IMR-90 (cell line): ENCODE data around the gene RET.

Experiments used
- MAFK ChIP-seq: IDR thresholded peaks from 2 replicates; pipeline ENCODE4 v1.6.1; 2012; ENCODE audit warnings: low read depth, low read length, improper control_type of control experiment
- NFE2L2 ChIP-seq: fragments of 150-350 bp; IDR thresholded peaks from 2 replicates; pipeline ENCODE4 v1.6.1; 2016; ENCODE audit warnings: low read depth, mild to moderate bottlenecking, low read length
- POLR2A ChIP-seq: IDR thresholded peaks from 2 replicates; pipeline ENCODE4 v1.6.1; 2012; ENCODE audit warnings: mild to moderate bottlenecking, low read depth, low read length
- RCOR1 ChIP-seq: IDR thresholded peaks from 2 replicates; pipeline ENCODE4 v1.6.1; 2012; ENCODE audit warnings: mild to moderate bottlenecking, low read length, improper control_type of control experiment; ENCODE audit not compliant: insufficient replicate concordance
- TF ChIP-seq, protein P1 (sequence below): fragments of 150-350 bp; IDR thresholded peaks from 2 replicates; pipeline ENCODE4 v1.6.1; 2017; ENCODE audit warnings: mild to moderate bottlenecking, antibody characterized with exemption, low read length, low read depth
- TF ChIP-seq, protein P2 (sequence below): conservative IDR thresholded peaks from 2 replicates; pipeline ENCODE4 v1.5.1; 2012; ENCODE audit warnings: mild to moderate bottlenecking, low read depth, low read length, improper control_type of control experiment

DNA sequence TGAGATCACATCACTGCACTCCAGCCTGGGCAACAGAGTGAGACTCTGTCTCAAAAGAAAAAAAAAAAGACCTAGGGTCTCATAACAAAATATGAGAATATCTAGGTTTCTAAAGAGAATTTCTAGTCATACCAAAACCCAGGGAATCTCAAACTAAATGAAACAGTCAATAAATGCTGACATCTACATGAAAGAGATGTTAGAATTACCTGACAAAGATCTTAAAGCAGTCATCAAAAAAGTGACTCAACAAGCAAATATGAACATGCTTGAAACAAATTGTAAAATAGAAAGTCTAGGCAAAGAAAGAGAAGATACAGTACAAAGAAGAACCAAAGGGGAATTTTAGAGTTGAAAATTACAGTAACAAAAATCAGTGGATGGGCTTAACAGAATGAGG, 26.9 kb upstream of the RET start:
- TF ChIP-seq MAFK (no peak), RCOR1 (no peak), POLR2A (no peak), NFE2L2 (no peak)
- TF ChIP-seq, protein P1, sequence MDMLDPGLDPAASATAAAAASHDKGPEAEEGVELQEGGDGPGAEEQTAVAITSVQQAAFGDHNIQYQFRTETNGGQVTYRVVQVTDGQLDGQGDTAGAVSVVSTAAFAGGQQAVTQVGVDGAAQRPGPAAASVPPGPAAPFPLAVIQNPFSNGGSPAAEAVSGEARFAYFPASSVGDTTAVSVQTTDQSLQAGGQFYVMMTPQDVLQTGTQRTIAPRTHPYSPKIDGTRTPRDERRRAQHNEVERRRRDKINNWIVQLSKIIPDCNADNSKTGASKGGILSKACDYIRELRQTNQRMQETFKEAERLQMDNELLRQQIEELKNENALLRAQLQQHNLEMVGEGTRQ = no peak
- TF ChIP-seq, protein P2, sequence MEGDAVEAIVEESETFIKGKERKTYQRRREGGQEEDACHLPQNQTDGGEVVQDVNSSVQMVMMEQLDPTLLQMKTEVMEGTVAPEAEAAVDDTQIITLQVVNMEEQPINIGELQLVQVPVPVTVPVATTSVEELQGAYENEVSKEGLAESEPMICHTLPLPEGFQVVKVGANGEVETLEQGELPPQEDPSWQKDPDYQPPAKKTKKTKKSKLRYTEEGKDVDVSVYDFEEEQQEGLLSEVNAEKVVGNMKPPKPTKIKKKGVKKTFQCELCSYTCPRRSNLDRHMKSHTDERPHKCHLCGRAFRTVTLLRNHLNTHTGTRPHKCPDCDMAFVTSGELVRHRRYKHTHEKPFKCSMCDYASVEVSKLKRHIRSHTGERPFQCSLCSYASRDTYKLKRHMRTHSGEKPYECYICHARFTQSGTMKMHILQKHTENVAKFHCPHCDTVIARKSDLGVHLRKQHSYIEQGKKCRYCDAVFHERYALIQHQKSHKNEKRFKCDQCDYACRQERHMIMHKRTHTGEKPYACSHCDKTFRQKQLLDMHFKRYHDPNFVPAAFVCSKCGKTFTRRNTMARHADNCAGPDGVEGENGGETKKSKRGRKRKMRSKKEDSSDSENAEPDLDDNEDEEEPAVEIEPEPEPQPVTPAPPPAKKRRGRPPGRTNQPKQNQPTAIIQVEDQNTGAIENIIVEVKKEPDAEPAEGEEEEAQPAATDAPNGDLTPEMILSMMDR = no peak
